Psoas muscle (tissue), 8 donors: ENCODE data around the gene ALS2CL. TPM values are rescaled to one million over a fixed set of nuclear protein-coding genes. Genes with fewer than 3 reads are reported as not detected.
A peak's percentile ranks its signal among the peaks of the same experiment; 100 is the strongest.

ENCODE experiments used
- ATAC-seq, 4 donors: fragments of 200-7000 bp; cut with Tn5 transposase; one replicate each; pipeline ENCODE4 v1.9.1; 2020; ENCODE audit warnings: moderate library complexity in 3 of 4, mild to moderate bottlenecking in 2 of 4
- DNase-seq, 2 donors: peaks; one replicate each; pipeline ENCODE4 v3.0.0-alpha.2; 2020
- H3K27ac ChIP-seq: fragments of 200-600 bp; one replicate; pipeline ENCODE4 v1.8.0; 2022
- H3K27me3 ChIP-seq, 3 donors: fragments of 200-600 bp in 1 of 3; one replicate each; pipeline versions ENCODE4 v1.6.1 to v1.8.0; 2013 to 2022; ENCODE audit warnings: low read length in 2 of 3, mild to moderate bottlenecking in 2 of 3, moderate library complexity in 1 of 3; ENCODE audit not compliant: insufficient read depth in 3 of 3
- H3K36me3 ChIP-seq, 2 donors: fragments of 200-600 bp in 1 of 2; one replicate each; pipeline versions ENCODE4 v1.6.1 to v1.8.0; 2013 to 2022; ENCODE audit warnings: low read depth in 1 of 2, mild to moderate bottlenecking in 1 of 2, moderate library complexity in 1 of 2; ENCODE audit not compliant: insufficient read depth in 1 of 2
- H3K4me1 ChIP-seq: fragments of 200-600 bp; one replicate; pipeline ENCODE4 v1.8.0; 2022
- H3K4me3 ChIP-seq: fragments of 200-600 bp; one replicate; pipeline ENCODE4 v1.8.0; 2022; ENCODE audit warnings: mild to moderate bottlenecking
- H3K9me3 ChIP-seq: fragments of 200-600 bp; one replicate; pipeline ENCODE4 v1.8.0; 2022
- CTCF ChIP-seq: fragments of 200-600 bp; IDR thresholded peaks from one replicate; pipeline ENCODE4 v1.8.0; 2022; ENCODE audit warnings: antibody characterized with exemption
- WGBS, 3 donors: extraction: QIAGEN DNeasy Blood & Tissue Kit; methylation state at CpG; one replicate each; pipeline versions ENCODE4 v1.1.6 to v1.1.7; 2013; 5-methylcytosine and 5-hydroxymethylcytosine counted together
- intact Hi-C, 2 donors: fragments of 100-400 bp; cut with DNase I; formaldehyde crosslinking; loops; one replicate each; pipeline versions ENCODE4 v1.11.0 to v1.14.2; 2022
- polyA plus RNA-seq, 3 donors: library from polyadenylated mRNA; stranded (reverse); fragments of 200-250 nt; gene quantifications; one replicate each; pipeline ENCODE4 v1.2.3, GENCODE V29; 2013
- total RNA-seq, 4 donors: library from RNA; stranded (reverse); fragmentation: NEBNext Ultra II Directional in 2 of 4; extraction: Animal tissue kit (Norgen Biotek cat#: 25700) in 2 of 4; gene quantifications; one replicate each; pipeline versions ENCODE4 v1.2.1 to v1.2.4, GENCODE V29; 2021 to 2023
- donor health status: healthy with polysubstance abuse.
- donor health status: DM: no; HTN: no; CAD: no; lungs with moderate emphysema.
- donor health status: Bipolar disorder and iron deficiency.
- donor health status: healthy.
- donor health status: DM: yes; HTN: yes; CAD: no.
- donor health status: DM: no; HTN: no; CAD: no.
- donor health status: DM: no; HTN: no; CAD: no.
- donor health status: DM: yes; HTN: yes; CAD: no.

ALS2CL gene
- total and polyA plus RNA-seq, 7 donors = 5.0 to 10.1 (median 6.3) TPM

GRCh38 chr3:46678280-46678679, 15.2 kb downstream of the ALS2CL start:
- Histone ChIP-seq H3K9me3 (no peaks in the 10 kb centered on the region), H3K27ac (no peak overlapping the region), H3K27me3 (no peaks in the 10 kb centered on the region), H3K36me3 (peaks cover 0 to 69% of the 10 kb centered on the region in 2 donors), H3K4me3 (no peak overlapping the region), H3K4me1 (peaks cover 4% of the 10 kb centered on the region)
- TF ChIP-seq CTCF = no peak
- intact Hi-C loops = no loop called here
- no peak for ATAC-seq
- DNase-seq = no peak
- 94 to 96% (median 96%) methylated on average over 6 of the region's 6 CpGs for WGBS, 3 donors

GRCh38 chr3:46677411-46677726, 16.1 kb downstream of the ALS2CL start:
- no peak overlapping the region for H3K27ac ChIP-seq
- WGBS, 3 donors = 61 to 70% (median 70%) methylated on average over 6 of the region's 6 CpGs
- no peak for TF ChIP-seq CTCF

GRCh38 chr3:46676601-46677410, 16.7 kb downstream of the ALS2CL start:
- DNase-seq (peak in 1 of 2 donors; percentile 50), ATAC-seq (no peak)
- no peaks in the 10 kb centered on the region for H3K9me3 ChIP-seq
- H3K36me3 ChIP-seq = peaks cover 0 to 70% of the 10 kb centered on the region in 2 donors
- no peak for TF ChIP-seq CTCF
- WGBS, 3 donors = 66 to 70% (median 68%) methylated on average over 15 to 16 of the region's 16 CpGs
- H3K4me1 ChIP-seq = peaks cover 4% of the 10 kb centered on the region
- no peak overlapping the region for H3K27ac ChIP-seq
- intact Hi-C loops = no loop called here
- no peaks in the 10 kb centered on the region for H3K27me3 ChIP-seq
- H3K4me3 ChIP-seq = no peak overlapping the region

More at GRCh38 chr3:46677411-46677726, 16.1 kb downstream of the ALS2CL start:
- Histone ChIP-seq H3K27me3 (no peaks in the 10 kb centered on the region), H3K36me3 (peaks cover 0 to 69% of the 10 kb centered on the region in 2 donors), H3K9me3 (no peaks in the 10 kb centered on the region), H3K4me3 (no peak overlapping the region), H3K4me1 (peaks cover 4% of the 10 kb centered on the region)
- DNase-seq (peak; percentile 61 to 80), ATAC-seq (peak; percentile 38 to 59 (median 47))
- intact Hi-C loops = no loop called here

GRCh38 chr3:46675843-46676567, 17.5 kb downstream of the ALS2CL start:
- Histone ChIP-seq H3K9me3 (no peaks in the 10 kb centered on the region), H3K4me1 (peaks cover 4% of the 10 kb centered on the region), H3K27me3 (no peaks in the 10 kb centered on the region), H3K27ac (no peak overlapping the region), H3K4me3 (no peak overlapping the region), H3K36me3 (peaks cover 0 to 73% of the 10 kb centered on the region in 2 donors)
- intact Hi-C loops = no loop called here
- ATAC-seq = peak; percentile 26 to 38 (median 33)
- 58 to 70% (median 68%) methylated on average over 9 of the region's 9 CpGs for WGBS, 3 donors
- peak in 1 of 2 donors; percentile 59 for DNase-seq
- TF ChIP-seq CTCF = no peak
